Neural progenitor cell (in vitro differentiated cells): ENCODE measurements around the gene LARP1. TPM values are rescaled to one million over a fixed set of nuclear protein-coding genes. Genes with fewer than 3 reads are reported as not detected.

Experiments used
- DNase-seq: peaks from one replicate; pipeline ENCODE4 v3.0.0-alpha.2; 2016; ENCODE audit warnings: low spot score
- H2AFZ ChIP-seq: fragments of 200-600 bp; sonication (generic); replicated peaks from 2 replicates; pipeline ENCODE4 v1.6.1; 2016; ENCODE audit warnings: antibody characterized with exemption
- H3F3A ChIP-seq: fragments of 200-600 bp; sonication (generic); 2 replicates; pipeline ENCODE4 v1.6.1; 2016; ENCODE audit warnings: antibody characterized with exemption, low read depth
- H3K27ac ChIP-seq: fragments of 200-600 bp; sonication (generic); 2 replicates; pipeline ENCODE4 v1.5.1; 2016; ENCODE audit warnings: mild to moderate bottlenecking
- H3K27me3 ChIP-seq: fragments of 200-600 bp; sonication (generic); 2 replicates; pipeline ENCODE4 v1.6.1; 2016; ENCODE audit warnings: mild to moderate bottlenecking, moderate library complexity
- H3K36me3 ChIP-seq: fragments of 200-600 bp; sonication (generic); 2 replicates; pipeline ENCODE4 v1.5.1; 2016
- H3K4me1 ChIP-seq: fragments of 200-600 bp; sonication (generic); 2 replicates; pipeline ENCODE4 v1.6.1; 2016; ENCODE audit warnings: mixed run types
- H3K4me2 ChIP-seq: fragments of 200-600 bp; sonication (generic); 2 replicates; pipeline ENCODE4 v1.6.1; 2016
- H3K4me3 ChIP-seq: fragments of 200-600 bp; sonication (generic); 2 replicates; pipeline ENCODE4 v1.5.1; 2016
- H3K79me2 ChIP-seq: fragments of 200-600 bp; sonication (generic); 2 replicates; pipeline ENCODE4 v1.6.1; 2016; ENCODE audit warnings: low read depth
- H3K9ac ChIP-seq: fragments of 200-600 bp; sonication (generic); 2 replicates; pipeline ENCODE4 v1.6.1; 2016
- H3K9me3 ChIP-seq: fragments of 200-600 bp; sonication (generic); 2 replicates; pipeline ENCODE4 v1.5.1; 2016; ENCODE audit warnings: low read depth
- H4K20me1 ChIP-seq: fragments of 200-600 bp; sonication (generic); 2 replicates; pipeline ENCODE4 v1.6.1; 2016; ENCODE audit warnings: low read depth
- H3K27ac Mint-ChIP-seq: 3 replicates; pipeline ENCODE4 v1.8.0; 2021; ENCODE audit warnings: mixed read lengths
- H3K27me3 Mint-ChIP-seq: 2 replicates; pipeline ENCODE4 v1.8.0; 2022; ENCODE audit warnings: low read depth, mild to moderate bottlenecking, inconsistent platforms, moderate library complexity, mixed read lengths; ENCODE audit not compliant: insufficient read depth
- H3K36me3 Mint-ChIP-seq: 3 replicates; pipeline ENCODE4 v1.8.0; 2021; ENCODE audit warnings: mixed read lengths
- H3K4me1 Mint-ChIP-seq: 3 replicates; pipeline ENCODE4 v1.8.0; 2021; ENCODE audit warnings: mixed read lengths
- H3K4me3 Mint-ChIP-seq: 3 replicates; pipeline ENCODE4 v1.8.0; 2021; ENCODE audit warnings: mild to moderate bottlenecking, moderate library complexity, mixed read lengths
- H3K9me3 Mint-ChIP-seq: 3 replicates; pipeline ENCODE4 v1.8.0; 2020; ENCODE audit warnings: mixed read lengths
- EZH2 ChIP-seq: fragments of 200-600 bp; sonication (generic); IDR thresholded peaks from 2 replicates; pipeline ENCODE4 v1.6.1; 2017; ENCODE audit warnings: antibody characterized with exemption, mild to moderate bottlenecking, moderate library complexity
- EZH2phosphoT487 ChIP-seq: fragments of 200-600 bp; sonication (generic); IDR thresholded peaks from 2 replicates; pipeline ENCODE4 v1.6.1; 2017; ENCODE audit warnings: antibody characterized with exemption
- total RNA-seq: library from RNA; depleted of rRNA; stranded (reverse); fragments of >200 nt; gene quantifications from 2 replicates; pipeline ENCODE4 v1.2.3, GENCODE V29; 2015; ENCODE audit warnings: low replicate concordance
- TF ChIP-seq, protein P1 (sequence below): fragments of 200-600 bp; sonication (generic); IDR thresholded peaks from 2 replicates; pipeline ENCODE4 v1.5.1; 2017; ENCODE audit warnings: antibody characterized with exemption, mild to moderate bottlenecking

The LARP1 gene
- total RNA-seq, 1 donor from 2014 or later, result 53.8 TPM

DNA sequence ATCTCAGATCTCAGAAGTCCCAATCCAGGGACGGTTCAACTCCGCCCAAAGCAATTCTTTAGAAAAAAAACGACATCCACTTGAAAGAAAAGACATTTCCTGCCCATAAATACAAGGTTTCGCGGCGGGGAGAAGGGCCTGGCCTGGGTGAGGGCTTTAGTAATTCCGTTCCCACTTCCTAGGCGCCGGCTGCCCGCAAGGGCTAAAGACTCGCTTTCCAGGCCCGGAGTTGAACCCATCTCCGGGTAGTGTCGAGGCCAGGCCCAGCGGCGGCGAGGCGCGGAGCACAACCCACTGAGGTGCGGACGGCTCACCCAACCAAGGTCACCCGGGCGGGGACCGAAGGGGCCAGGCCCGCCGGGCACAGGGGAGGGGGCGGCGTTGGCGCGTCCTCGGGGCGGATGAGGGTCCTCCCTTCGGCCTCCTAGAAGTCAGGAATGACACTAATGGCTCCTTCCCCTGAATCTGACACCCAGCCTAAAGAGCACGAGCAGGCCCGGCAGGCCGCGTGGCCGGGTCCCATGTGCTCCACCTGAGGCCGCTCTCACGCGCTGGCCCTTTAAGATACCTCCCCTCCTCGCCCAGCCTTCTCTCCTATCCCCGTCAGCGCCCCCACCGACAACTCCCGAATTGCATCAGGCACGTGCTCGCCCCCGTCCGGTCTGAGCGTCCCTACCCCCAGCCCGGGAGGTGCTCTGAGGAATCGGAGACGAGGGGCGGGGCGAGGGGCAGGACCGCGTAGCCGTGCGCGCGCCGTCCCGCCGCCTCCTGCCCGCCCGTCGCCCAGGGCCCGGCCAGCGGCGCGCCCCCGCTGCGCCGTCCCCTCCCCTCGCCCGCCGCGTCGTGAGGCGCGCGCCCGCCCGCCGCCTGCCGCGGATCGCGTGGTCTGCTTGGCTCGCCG, 467 bp upstream of the LARP1 start:
- peak; percentile 100 for DNase-seq
- peak overlapping the region; percentile 96 for H3K27ac Mint-ChIP-seq
- no peaks in the 10 kb centered on the region for H3K27me3 ChIP-seq
- H3K27me3 Mint-ChIP-seq, result peaks cover 6% of the 10 kb centered on the region
- H3K27ac ChIP-seq, result peak overlapping the region; percentile 91
- peaks cover 36% of the 10 kb centered on the region for H4K20me1 ChIP-seq
- peaks cover 2% of the 10 kb centered on the region for H3K36me3 Mint-ChIP-seq
- H3K4me3 Mint-ChIP-seq, result peak overlapping the region; percentile 94
- peak overlapping the region; percentile 96 for H3K4me3 ChIP-seq
- peak overlapping the region; percentile 82 for H2AFZ ChIP-seq
- peaks cover 41% of the 10 kb centered on the region for H3K4me1 Mint-ChIP-seq
- peak overlapping the region; percentile 94 for H3K4me2 ChIP-seq
- no peaks in the 10 kb centered on the region for H3K9me3 Mint-ChIP-seq
- peaks cover 32% of the 10 kb centered on the region for H3K4me1 ChIP-seq
- H3K36me3 ChIP-seq, result no peaks in the 10 kb centered on the region
- H3K9me3 ChIP-seq, result no peaks in the 10 kb centered on the region
- H3F3A ChIP-seq, result peaks cover 18% of the 10 kb centered on the region
- no peak overlapping the region for H3K9ac ChIP-seq
- H3K79me2 ChIP-seq, result peaks cover 48% of the 10 kb centered on the region
- TF ChIP-seq, protein P1, sequence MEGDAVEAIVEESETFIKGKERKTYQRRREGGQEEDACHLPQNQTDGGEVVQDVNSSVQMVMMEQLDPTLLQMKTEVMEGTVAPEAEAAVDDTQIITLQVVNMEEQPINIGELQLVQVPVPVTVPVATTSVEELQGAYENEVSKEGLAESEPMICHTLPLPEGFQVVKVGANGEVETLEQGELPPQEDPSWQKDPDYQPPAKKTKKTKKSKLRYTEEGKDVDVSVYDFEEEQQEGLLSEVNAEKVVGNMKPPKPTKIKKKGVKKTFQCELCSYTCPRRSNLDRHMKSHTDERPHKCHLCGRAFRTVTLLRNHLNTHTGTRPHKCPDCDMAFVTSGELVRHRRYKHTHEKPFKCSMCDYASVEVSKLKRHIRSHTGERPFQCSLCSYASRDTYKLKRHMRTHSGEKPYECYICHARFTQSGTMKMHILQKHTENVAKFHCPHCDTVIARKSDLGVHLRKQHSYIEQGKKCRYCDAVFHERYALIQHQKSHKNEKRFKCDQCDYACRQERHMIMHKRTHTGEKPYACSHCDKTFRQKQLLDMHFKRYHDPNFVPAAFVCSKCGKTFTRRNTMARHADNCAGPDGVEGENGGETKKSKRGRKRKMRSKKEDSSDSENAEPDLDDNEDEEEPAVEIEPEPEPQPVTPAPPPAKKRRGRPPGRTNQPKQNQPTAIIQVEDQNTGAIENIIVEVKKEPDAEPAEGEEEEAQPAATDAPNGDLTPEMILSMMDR, result peak; percentile 58
- no peak for TF ChIP-seq EZH2

DNA sequence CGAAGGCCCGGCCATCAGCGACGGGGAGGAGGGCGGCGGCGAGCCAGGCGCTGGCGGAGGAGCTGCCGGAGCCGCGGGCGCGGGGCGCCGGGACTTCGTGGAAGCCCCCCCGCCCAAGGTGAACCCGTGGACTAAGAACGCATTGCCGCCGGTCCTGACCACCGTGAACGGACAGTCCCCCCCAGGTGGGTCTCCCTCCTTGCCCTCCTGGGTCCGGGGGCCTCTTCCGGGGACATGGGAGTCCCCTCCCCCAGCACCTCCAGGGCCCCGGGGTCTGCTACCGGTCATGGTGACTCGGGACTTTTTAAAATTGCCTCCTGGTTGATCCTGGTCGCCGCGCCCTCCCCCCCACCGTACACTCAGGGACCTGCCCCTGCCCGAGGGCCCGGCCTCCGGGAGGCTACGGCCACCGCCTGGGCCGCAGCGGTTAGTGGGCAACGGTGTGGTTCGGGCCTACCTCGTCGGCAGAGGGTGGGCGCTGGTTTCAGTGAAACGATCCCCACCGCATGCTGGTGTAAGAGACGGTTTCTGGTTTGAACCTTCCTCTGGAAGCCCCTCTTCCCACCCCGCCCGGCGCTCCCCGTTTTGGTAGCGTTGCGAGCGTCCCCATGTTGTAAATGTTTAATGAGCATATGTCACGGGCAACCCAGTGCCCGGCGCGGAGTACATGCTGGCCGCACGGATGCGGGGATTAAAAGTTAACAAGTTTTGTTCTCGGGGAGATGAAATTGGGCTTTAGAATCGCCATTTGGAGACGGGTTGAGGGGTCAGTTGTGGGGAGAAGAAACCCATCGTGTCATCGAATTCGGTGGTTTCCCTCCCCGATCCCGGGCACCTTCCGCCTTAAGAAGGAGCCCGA, 1.1 kb downstream of the LARP1 start:
- H3K4me2 ChIP-seq, result peak overlapping the region; percentile 94
- peaks cover 50% of the 10 kb centered on the region for H3K4me1 Mint-ChIP-seq
- H3K4me1 ChIP-seq, result peaks cover 47% of the 10 kb centered on the region

DNA sequence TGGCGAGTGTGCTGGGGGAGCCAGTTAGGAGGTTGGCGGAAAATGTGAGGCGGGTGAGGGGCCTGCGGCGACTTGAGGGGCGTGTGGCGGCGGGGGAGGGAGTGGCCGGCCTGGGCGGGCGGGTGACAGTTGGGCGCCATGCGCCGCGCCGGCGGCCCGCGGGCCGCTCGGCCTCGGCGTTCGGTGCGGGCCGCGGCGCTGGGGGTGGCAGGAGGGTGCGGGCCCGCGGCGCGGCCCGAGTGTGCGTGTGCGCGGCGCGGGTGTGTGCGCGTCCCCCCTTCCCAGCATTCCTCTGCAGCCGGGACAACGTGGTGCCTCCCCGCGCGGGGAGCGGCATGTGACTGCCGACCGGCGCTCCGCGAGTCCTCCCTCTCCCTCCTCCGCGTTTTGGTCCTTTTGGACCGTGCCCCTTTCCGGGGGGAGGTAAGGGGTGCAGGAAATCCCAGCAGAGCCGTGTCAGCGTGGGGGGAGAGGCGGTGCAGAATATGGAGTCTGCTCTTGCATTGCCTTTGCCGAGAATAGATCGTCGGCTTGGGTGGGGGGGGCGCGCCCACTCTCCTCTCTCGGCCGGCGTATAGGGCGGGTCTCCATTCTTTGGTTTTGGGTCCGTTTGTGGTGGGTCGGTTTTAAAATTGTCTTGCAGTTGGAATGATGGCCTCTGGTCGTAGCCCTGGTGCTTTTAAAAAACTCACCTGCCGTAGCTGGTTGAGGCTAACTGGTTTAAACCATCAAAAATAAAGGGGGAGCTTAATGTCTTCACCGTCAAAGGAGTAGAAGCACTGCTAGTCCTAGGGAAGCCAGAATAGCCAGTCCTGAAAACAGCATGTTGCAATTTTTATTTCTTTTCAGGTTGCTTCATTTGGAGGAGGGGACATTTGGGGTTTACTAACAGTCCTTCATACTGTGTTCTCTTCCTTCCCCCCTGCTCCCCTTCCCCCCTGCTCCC, 2.0 kb downstream of the LARP1 start:
- H3K9me3 Mint-ChIP-seq, result no peaks in the 10 kb centered on the region
- peaks cover 72% of the 10 kb centered on the region for H3K79me2 ChIP-seq
- H3K27ac Mint-ChIP-seq, result peak overlapping the region; percentile 86
- no peaks in the 10 kb centered on the region for H3K27me3 ChIP-seq
- H3K9me3 ChIP-seq, result no peaks in the 10 kb centered on the region
- TF ChIP-seq, protein P1, result no peak
- TF ChIP-seq EZH2phosphoT487 (no peak), EZH2 (no peak)
- no peak overlapping the region for H2AFZ ChIP-seq
- peak overlapping the region; percentile 96 for H3K4me3 ChIP-seq
- peaks cover 6% of the 10 kb centered on the region for H3K27me3 Mint-ChIP-seq
- H3K27ac ChIP-seq, result no peak overlapping the region
- H3K4me2 ChIP-seq, result peak overlapping the region; percentile 94
- H3K9ac ChIP-seq, result peak overlapping the region; percentile 84
- DNase-seq, result peak; percentile 71
- peak overlapping the region; percentile 99 for H3K4me3 Mint-ChIP-seq
- H3K4me1 Mint-ChIP-seq, result peaks cover 57% of the 10 kb centered on the region
- peaks cover 2% of the 10 kb centered on the region for H3K36me3 Mint-ChIP-seq
- peaks cover 53% of the 10 kb centered on the region for H3K4me1 ChIP-seq
- H3K36me3 ChIP-seq, result no peaks in the 10 kb centered on the region
- peaks cover 18% of the 10 kb centered on the region for H3F3A ChIP-seq
- H4K20me1 ChIP-seq, result peaks cover 60% of the 10 kb centered on the region

More for the DNA sequence above, 1.1 kb downstream of the LARP1 start:
- Histone ChIP-seq H3K27ac (peak overlapping the region; percentile 91), H3K4me3 (peak overlapping the region; percentile 96), H3K27me3 (no peaks in the 10 kb centered on the region), H3K9me3 (no peaks in the 10 kb centered on the region), H3K36me3 (no peaks in the 10 kb centered on the region), H4K20me1 (peaks cover 51% of the 10 kb centered on the region), H2AFZ (no peak overlapping the region), H3F3A (peaks cover 18% of the 10 kb centered on the region), H3K9ac (peak overlapping the region; percentile 84), H3K79me2 (peaks cover 63% of the 10 kb centered on the region)
- H3K4me3 Mint-ChIP-seq, result peak overlapping the region; percentile 99
- DNase-seq, result peak; percentile 54
- no peak for TF ChIP-seq EZH2phosphoT487
- TF ChIP-seq EZH2, result peak; percentile 22
- peaks cover 6% of the 10 kb centered on the region for H3K27me3 Mint-ChIP-seq
- H3K36me3 Mint-ChIP-seq, result peaks cover 2% of the 10 kb centered on the region
- peak overlapping the region; percentile 86 for H3K27ac Mint-ChIP-seq
- H3K9me3 Mint-ChIP-seq, result no peaks in the 10 kb centered on the region
